AG04450 (cell line): ENCODE measurements around the gene CLCN1. TPM values are rescaled to one million over a fixed set of nuclear protein-coding genes. Genes with fewer than 3 reads are reported as not detected.

ENCODE experiments used
- CTCF ChIA-PET: fragments of 300-600, 350-600 bp; formaldehyde crosslinking; extraction: SDS; loops from one replicate; lab custom pipeline; 2022; ENCODE audit warnings: antibody characterized with exemption, inconsistent platforms; lab: Charles Lee
- POLR2A ChIA-PET: fragments of 350-600 bp; formaldehyde crosslinking; extraction: SDS; loops from one replicate; lab custom pipeline; 2021; ENCODE audit warnings: antibody characterized with exemption, inconsistent platforms; lab: Yijun Ruan, JAX
- DNase-seq: peaks from one replicate; pipeline ENCODE4 v3.0.0-alpha.2; 2011; ENCODE audit warnings: low read depth, low spot score
- H3K27ac ChIP-seq: one replicate; pipeline ENCODE4 v1.5.1; 2012; ENCODE audit warnings: low read depth, low read length, control low read depth
- H3K27me3 ChIP-seq: one replicate; pipeline ENCODE4 v1.6.0; 2012; ENCODE audit warnings: low read length; ENCODE audit not compliant: control insufficient read depth, insufficient read depth
- H3K4me3 ChIP-seq: 2 replicates; pipeline ENCODE4 v1.5.1; 2011; ENCODE audit warnings: mild to moderate bottlenecking, low read depth, low read length, control low read depth
- H3K9me3 ChIP-seq: 2 replicates; pipeline ENCODE4 v1.5.1; 2012; ENCODE audit warnings: low read length; ENCODE audit not compliant: control insufficient read depth, insufficient read depth
- CTCF ChIP-seq: IDR thresholded peaks from 2 replicates; pipeline ENCODE4 v1.5.1; 2011; ENCODE audit warnings: low read depth, low read length, control low read depth, inconsistent platforms
- polyA plus RNA-seq: library from polyadenylated mRNA; depleted of rRNA; stranded (reverse); fragments of >200 nt; gene quantifications from 2 replicates; pipeline ENCODE4 v1.2.3, GENCODE V29; 2011

The CLCN1 gene
- polyA plus RNA-seq, 1 experiment, result not detected

GRCh38 chr7:143308632-143309031 lies 7.3 kb upstream of the CLCN1 start:
- ChIA-PET POLR2A (interaction anchor here (0.6 kb wide), 1 partner anchor 22 kb away, joined by 3 read pairs; no protein-coding TSS in a partner anchor), CTCF (interaction anchor here (0.7 to 1.6 kb wide), 6 partner anchors 9 to 71 kb away, joined by 3 to 10 read pairs (median 4); no protein-coding TSS in a partner anchor)
- DNase-seq, result no peak
- Histone ChIP-seq H3K4me3 (no peak overlapping the region), H3K27me3 (no peaks in the 10 kb centered on the region), H3K9me3 (no peaks in the 10 kb centered on the region), H3K27ac (no peak overlapping the region)
- no peak for TF ChIP-seq CTCF

DNA sequence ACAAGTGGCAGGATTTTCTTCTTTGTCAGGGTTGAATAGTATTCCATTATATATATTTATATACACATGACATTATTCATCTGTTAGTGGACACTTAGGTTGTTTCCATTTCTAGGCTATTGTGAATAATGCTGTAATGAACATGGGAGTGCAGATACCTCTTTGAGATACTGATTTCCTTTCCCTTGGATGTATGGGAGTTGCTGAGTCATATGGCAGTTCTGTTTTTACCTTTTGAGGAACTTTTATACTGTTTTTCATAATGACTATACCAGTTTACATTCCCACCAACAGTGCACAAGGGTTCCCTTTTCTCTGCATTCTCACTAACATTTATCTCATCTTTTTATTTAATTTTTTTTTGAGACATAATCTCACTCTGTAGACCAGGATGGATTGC lies 1.8 kb upstream of the CLCN1 start:
- no peaks in the 10 kb centered on the region for H3K9me3 ChIP-seq
- no peak for TF ChIP-seq CTCF
- H3K27ac ChIP-seq, result no peak overlapping the region
- H3K27me3 ChIP-seq, result no peaks in the 10 kb centered on the region
- CTCF ChIA-PET, result no interaction called here
- DNase-seq, result no peak
- H3K4me3 ChIP-seq, result no peak overlapping the region
- POLR2A ChIA-PET, result no interaction called here

- no peaks in the 10 kb centered on the region for H3K9me3 ChIP-seq
- no peaks in the 10 kb centered on the region for H3K27me3 ChIP-seq
- POLR2A ChIA-PET, result interaction anchor here (0.7 kb wide), 1 partner anchor 17 kb away, joined by 3 read pairs; no protein-coding TSS in a partner anchor
- CTCF ChIA-PET, result interaction anchor here (0.5 to 0.8 kb wide), 2 partner anchors 28 to 76 kb away, joined by 3 to 5 read pairs; partner anchors contain the start of gene CASP2
- no peak overlapping the region for H3K4me3 ChIP-seq
- no peak for DNase-seq
- H3K27ac ChIP-seq, result no peak overlapping the region
- no peak for TF ChIP-seq CTCF
Measured at GRCh38 chr7:143316492-143316891, 581 bp downstream of the CLCN1 start.

GRCh38 chr7:143318661-143319060 lies 2.8 kb downstream of the CLCN1 start:
- Histone ChIP-seq H3K27ac (peak overlapping the region; percentile 21), H3K4me3 (no peak overlapping the region), H3K9me3 (no peaks in the 10 kb centered on the region), H3K27me3 (no peaks in the 10 kb centered on the region)
- ChIA-PET POLR2A (no interaction called here), CTCF (interaction anchor here (0.8 to 1.4 kb wide), 3 partner anchors 10 to 79 kb away, joined by 3 to 4 read pairs (median 3); no protein-coding TSS in a partner anchor)
- 0 out of 2 replicates have a peak, but pooled peaks have one; percentile 14 for TF ChIP-seq CTCF
- DNase-seq, result no peak

- Histone ChIP-seq H3K27ac (no peak overlapping the region), H3K27me3 (no peaks in the 10 kb centered on the region), H3K9me3 (no peaks in the 10 kb centered on the region), H3K4me3 (no peak overlapping the region)
- TF ChIP-seq CTCF, result no peak
- DNase-seq, result no peak
- ChIA-PET POLR2A (no interaction called here), CTCF (interaction anchor here (0.5 kb wide), 1 partner anchor 117 kb away, joined by 4 read pairs; no protein-coding TSS in a partner anchor)
Measured at GRCh38 chr7:143320620-143321019, 4.7 kb downstream of the CLCN1 start.
